Breast epithelium (tissue), 4 donors: Measurements from ENCODE around the gene PITPNM1. TPM values are rescaled to one million over a fixed set of nuclear protein-coding genes. Genes with fewer than 3 reads are reported as not detected.

ENCODE experiments used
- DNase-seq, 2 donors: peaks; one replicate each; pipeline ENCODE4 v3.0.0-alpha.2; 2019; ENCODE audit warnings: low spot score in 2 of 2
- H3K27ac ChIP-seq, 2 donors: fragments of 200-600 bp; sonication (generic) in 1 of 2; one replicate each; pipeline ENCODE4 v1.5.1; 2016 to 2019; ENCODE audit warnings: mild to moderate bottlenecking in 1 of 2
- H3K27me3 ChIP-seq, 2 donors: fragments of 200-600 bp; sonication (generic) in 1 of 2; one replicate each; pipeline versions ENCODE4 v1.5.1 to v1.6.0; 2017 to 2019; ENCODE audit warnings: control low read depth in 1 of 2, mild to moderate bottlenecking in 1 of 2
- H3K36me3 ChIP-seq: fragments of 200-600 bp; one replicate; pipeline ENCODE4 v1.5.1; 2019
- H3K4me1 ChIP-seq, 2 donors: fragments of 200-600 bp; sonication (generic); one replicate each; pipeline ENCODE4 v1.5.1; 2016 to 2019; ENCODE audit warnings: control low read depth in 1 of 2
- H3K4me3 ChIP-seq, 3 donors: fragments of 200-600 bp; sonication (generic); 1 replicate in 2 of 3; 2 replicates in 1 of 3; pipeline ENCODE4 v1.5.1; 2016 to 2019; ENCODE audit warnings: mild to moderate bottlenecking in 3 of 3, moderate library complexity in 2 of 3
- H3K9me3 ChIP-seq, 2 donors: fragments of 200-600 bp; sonication (generic) in 1 of 2; one replicate each; pipeline ENCODE4 v1.5.1; 2016 to 2019; ENCODE audit warnings: control low read depth in 1 of 2
- CTCF ChIP-seq, 3 donors: fragments of 450-650 bp; IDR thresholded peaks; one replicate each; pipeline ENCODE4 v1.5.1; 2016 to 2017; ENCODE audit warnings: antibody characterized with exemption in 3 of 3, mild to moderate bottlenecking in 3 of 3, moderate library complexity in 3 of 3
- POLR2A ChIP-seq: fragments of 450-650 bp; IDR thresholded peaks from one replicate; pipeline ENCODE4 v1.6.1; 2016; ENCODE audit warnings: antibody characterized with exemption, mild to moderate bottlenecking, moderate library complexity
- POLR2AphosphoS5 ChIP-seq, 3 donors: sonication (generic); formaldehyde crosslinking; IDR thresholded peaks; one replicate each; pipeline ENCODE4 v1.6.1; 2017; ENCODE audit warnings: antibody characterized with exemption in 3 of 3
- intact Hi-C: fragments of 100-400 bp; cut with DNase I; formaldehyde crosslinking; loops from one replicate; pipeline ENCODE4 v1.15.1; 2023; ENCODE audit warnings: low total_unique reads
- total RNA-seq, 3 donors: library from RNA; depleted of rRNA; stranded (reverse); fragments of >200 nt; gene quantifications; one replicate each; pipeline ENCODE4 v1.1.0, GENCODE V29; 2016

PITPNM1 gene
- total RNA-seq, 3 donors from 2014 or later = 6.4 to 20.0 (median 11.7) TPM

GRCh38 chr11:67457453-67457852 lies 47.7 kb downstream of the PITPNM1 start:
- Histone ChIP-seq H3K4me1 (no peaks in the 10 kb centered on the region), H3K4me3 (no peak overlapping the region), H3K27ac (no peak overlapping the region), H3K27me3 (peaks cover 0 to 2% of the 10 kb centered on the region in 2 donors), H3K36me3 (no peaks in the 10 kb centered on the region), H3K9me3 (no peaks in the 10 kb centered on the region)
- no peak for DNase-seq
- TF ChIP-seq POLR2A (no peak), CTCF (IDR thresholded peaks at IDR 0.05) (no peak), POLR2AphosphoS5 (IDR thresholded peaks at IDR 0.05) (no peak)
- intact Hi-C loops = no loop called here

- intact Hi-C loops = no loop called here
- Histone ChIP-seq H3K4me3 (no peak overlapping the region), H3K9me3 (no peaks in the 10 kb centered on the region), H3K4me1 (no peaks in the 10 kb centered on the region), H3K36me3 (no peaks in the 10 kb centered on the region), H3K27ac (no peak overlapping the region), H3K27me3 (peaks cover 0 to 2% of the 10 kb centered on the region in 2 donors)
- TF ChIP-seq CTCF (IDR thresholded peaks at IDR 0.05) = no peak
- TF ChIP-seq POLR2AphosphoS5 (IDR thresholded peaks at IDR 0.05) = no peak
- TF ChIP-seq POLR2A = no peak
- no peak for DNase-seq
These were observed 49.0 kb downstream of the PITPNM1 start for GRCh38 chr11:67456068-67456705.

- Histone ChIP-seq H3K4me1 (no peaks in the 10 kb centered on the region), H3K27ac (no peak within 1 kb of the TSS), H3K4me3 (no peak within 1 kb of the TSS), H3K9me3 (no peaks in the 10 kb centered on the region), H3K36me3 (no peaks in the 10 kb centered on the region), H3K27me3 (peaks cover 0 to 2% of the 10 kb centered on the region in 2 donors)
- TF ChIP-seq POLR2AphosphoS5 (IDR thresholded peaks at IDR 0.05) = no peak
- TF ChIP-seq POLR2A = no peak
- no peak for TF ChIP-seq CTCF (IDR thresholded peaks at IDR 0.05)
- no peak for DNase-seq
- intact Hi-C loops = no loop called here
These were observed 50.1 kb downstream of the PITPNM1 start, which contains the start of gene CABP4 for GRCh38 chr11:67455054-67455453. TSS of gene CABP4 (plus strand) at chr11:67455354. CDS start at chr11:67455424, 70 bp downstream.

GRCh38 chr11:67453816-67454732 lies 51.1 kb downstream of the PITPNM1 start:
- no peak for DNase-seq
- peaks cover 0 to 2% of the 10 kb centered on the region in 2 donors for H3K27me3 ChIP-seq
- no peaks in the 10 kb centered on the region for H3K9me3 ChIP-seq
- H3K4me1 ChIP-seq = no peaks in the 10 kb centered on the region
- intact Hi-C loops = no loop called here
- H3K4me3 ChIP-seq = no peak overlapping the region
- H3K36me3 ChIP-seq = no peaks in the 10 kb centered on the region
- no peak overlapping the region for H3K27ac ChIP-seq
- no peak for TF ChIP-seq POLR2AphosphoS5 (IDR thresholded peaks at IDR 0.05)

GRCh38 chr11:67452141-67452952 lies 52.8 kb downstream of the PITPNM1 start, which contains the start of gene GPR152:
TSS of gene GPR152 (minus strand) at chr11:67452729. CDS start at chr11:67452724, 5 bp downstream.
- Histone ChIP-seq H3K27me3 (peaks cover 0 to 2% of the 10 kb centered on the region in 2 donors), H3K36me3 (no peaks in the 10 kb centered on the region), H3K4me3 (peak within 1 kb of the TSS; percentile 12 to 52 (median 26)), H3K4me1 (no peaks in the 10 kb centered on the region), H3K9me3 (no peaks in the 10 kb centered on the region), H3K27ac (peak within 1 kb of the TSS; percentile 62 to 76)
- peak in 1 of 3 donors; percentile 11 for TF ChIP-seq CTCF (IDR thresholded peaks at IDR 0.05)
- no peak for TF ChIP-seq POLR2AphosphoS5 (IDR thresholded peaks at IDR 0.05)
- intact Hi-C loops = no loop called here
- no peak for DNase-seq
